ENCODE measurements around the gene MIEN1. TPM values are rescaled to one million over a fixed set of nuclear protein-coding genes. Genes with fewer than 3 reads are reported as not detected.
A peak's percentile ranks its signal among the peaks of the same experiment; 100 is the strongest.
"Not testable (repeated sequence)": the region's sequence is repeated elsewhere in the genome, so short reads cannot be mapped to it uniquely, and the experiment has no call there.

The MIEN1 gene
- total RNA-seq, 1 donor from 2014 or later, result 26.6 TPM

- Histone ChIP-seq H3K27me3 (ENCODE audit: control insufficient read depth, insufficient read depth, low read length) (no peaks in the 10 kb centered on the region), H3K4me3 (ENCODE audit: low read depth, low read length) (peak overlapping the region; percentile 81), H3K36me3 (ENCODE audit: control insufficient read depth, insufficient read depth, low read length) (no peaks in the 10 kb centered on the region)
- no peak for DNase-seq (ENCODE audit: low read depth)
- TF ChIP-seq CTCF (IDR thresholded peaks at IDR 0.05; ENCODE audit: insufficient read depth, low read length, severe bottlenecking), result no peak
- FAIRE-seq, result no peak
Measured at GRCh38 chr17:39700148-39700987, 30.0 kb downstream of the MIEN1 start.

- Histone ChIP-seq H3K27me3 (ENCODE audit: control insufficient read depth, insufficient read depth, low read length) (no peaks in the 10 kb centered on the region), H3K36me3 (ENCODE audit: control insufficient read depth, insufficient read depth, low read length) (peaks cover 1% of the 10 kb centered on the region), H3K4me3 (ENCODE audit: low read depth, low read length) (peak within 1 kb of the TSS; percentile 81)
- TF ChIP-seq CTCF (IDR thresholded peaks at IDR 0.05; ENCODE audit: insufficient read depth, low read length, severe bottlenecking), result no peak
- no peak for FAIRE-seq
- DNase-seq (ENCODE audit: low read depth), result peak; percentile 71
Measured at GRCh38 chr17:39699818-39700147, 30.5 kb downstream of the MIEN1 start, which contains the start of gene ERBB2. ERBB2 (plus strand) TSS chr17:39700064; CDS start chr17:39700239, 175 bp downstream.

GRCh38 chr17:39699157-39699817 lies 31.0 kb downstream of the MIEN1 start:
- H3K4me3 ChIP-seq (ENCODE audit: low read depth, low read length), result peak overlapping the region; percentile 81
- not testable (repeated sequence) for FAIRE-seq; H3K36me3 ChIP-seq (ENCODE audit: control insufficient read depth, insufficient read depth, low read length); DNase-seq (ENCODE audit: low read depth); H3K27me3 ChIP-seq (ENCODE audit: control insufficient read depth, insufficient read depth, low read length)

GRCh38 chr17:39697961-39698360 lies 32.4 kb downstream of the MIEN1 start:
- no peak for FAIRE-seq
- H3K4me3 ChIP-seq (ENCODE audit: low read depth, low read length), result no peak overlapping the region

GRCh38 chr17:39696731-39697130 lies 33.6 kb downstream of the MIEN1 start:
- Histone ChIP-seq H3K36me3 (ENCODE audit: control insufficient read depth, insufficient read depth, low read length) (peaks cover 1% of the 10 kb centered on the region), H3K27me3 (ENCODE audit: control insufficient read depth, insufficient read depth, low read length) (no peaks in the 10 kb centered on the region), H3K4me3 (ENCODE audit: low read depth, low read length) (no peak overlapping the region)
- TF ChIP-seq CTCF (IDR thresholded peaks at IDR 0.05; ENCODE audit: insufficient read depth, low read length, severe bottlenecking), result no peak
- FAIRE-seq, result no peak
- no peak for DNase-seq (ENCODE audit: low read depth)

More at GRCh38 chr17:39697961-39698360, 32.4 kb downstream of the MIEN1 start:
- H3K36me3 ChIP-seq (ENCODE audit: control insufficient read depth, insufficient read depth, low read length), result peaks cover 1% of the 10 kb centered on the region
- DNase-seq (ENCODE audit: low read depth), result no peak
- no peak for TF ChIP-seq CTCF (IDR thresholded peaks at IDR 0.05; ENCODE audit: insufficient read depth, low read length, severe bottlenecking)
- no peaks in the 10 kb centered on the region for H3K27me3 ChIP-seq (ENCODE audit: control insufficient read depth, insufficient read depth, low read length)

- Histone ChIP-seq H3K27me3 (ENCODE audit: control insufficient read depth, insufficient read depth, low read length) (no peaks in the 10 kb centered on the region), H3K4me3 (ENCODE audit: low read depth, low read length) (no peak overlapping the region), H3K36me3 (ENCODE audit: control insufficient read depth, insufficient read depth, low read length) (peaks cover 1% of the 10 kb centered on the region)
- FAIRE-seq, result no peak
- no peak for DNase-seq (ENCODE audit: low read depth)
- no peak for TF ChIP-seq CTCF (IDR thresholded peaks at IDR 0.05; ENCODE audit: insufficient read depth, low read length, severe bottlenecking)
Measured at GRCh38 chr17:39695089-39695474, 35.2 kb downstream of the MIEN1 start.

Measured in bronchial epithelial cell (primary cell).